ENCODE data around the gene ANXA2.

Gene ANXA2

GRCh38 chr15:60386615-60387014, 11.2 kb downstream of the ANXA2 start:
- no peak for DNase-seq

GRCh38 chr15:60385620-60386552, 11.9 kb downstream of the ANXA2 start:
- DNase-seq: no peak

- DNase-seq: no peak
Observed at GRCh38 chr15:60384526-60385126, 13.2 kb downstream of the ANXA2 start.

- no peak for DNase-seq
Observed at GRCh38 chr15:60384053-60384452, 13.7 kb downstream of the ANXA2 start.

- no peak for DNase-seq
Observed at GRCh38 chr15:60382773-60383674, 14.8 kb downstream of the ANXA2 start.

GRCh38 chr15:60381148-60381788, 16.5 kb downstream of the ANXA2 start:
- DNase-seq: no peak

- no peak for DNase-seq
Observed at GRCh38 chr15:60379525-60380274, 18.1 kb downstream of the ANXA2 start.

GRCh38 chr15:60379185-60379524, 18.6 kb downstream of the ANXA2 start:
- DNase-seq: no peak

- DNase-seq: no peak
Observed at GRCh38 chr15:60376677-60377095, 21.1 kb downstream of the ANXA2 start.

GRCh38 chr15:60375306-60375705, 22.5 kb downstream of the ANXA2 start:
- no peak for DNase-seq

GRCh38 chr15:60374628-60375081, 23.1 kb downstream of the ANXA2 start:
- DNase-seq: no peak

GRCh38 chr15:60374209-60374608, 23.6 kb downstream of the ANXA2 start:
- no peak for DNase-seq

GRCh38 chr15:60373745-60374144, 24.0 kb downstream of the ANXA2 start:
- no peak for DNase-seq

GRCh38 chr15:60373327-60373726, 24.5 kb downstream of the ANXA2 start:
- no peak for DNase-seq

- DNase-seq: no peak
Observed at GRCh38 chr15:60372756-60373155, 25.0 kb downstream of the ANXA2 start.

GRCh38 chr15:60372227-60372626, 25.6 kb downstream of the ANXA2 start:
- no peak for DNase-seq

GRCh38 chr15:60371175-60372051, 26.4 kb downstream of the ANXA2 start:
- peak; percentile 42 for DNase-seq

GRCh38 chr15:60370869-60371136, 27.0 kb downstream of the ANXA2 start:
- DNase-seq: no peak

- DNase-seq: no peak
Observed at GRCh38 chr15:60370105-60370868, 27.5 kb downstream of the ANXA2 start.

- DNase-seq: no peak
Observed at GRCh38 chr15:60369696-60370095, 28.1 kb downstream of the ANXA2 start.

GRCh38 chr15:60364612-60364924, 33.2 kb downstream of the ANXA2 start:
- DNase-seq: no peak

Data from activated naive CD4-positive, alpha-beta T cell treated with Interleukin-2 at 50 U/mL for 16 hours (primary cell).